Osteoblast (primary cell): ENCODE results near the gene AKT3. TPM values are rescaled to one million over a fixed set of nuclear protein-coding genes. Genes with fewer than 3 reads are reported as not detected.

ENCODE experiments used
- DNase-seq: peaks from one replicate; pipeline ENCODE4 v3.0.0; 2011; ENCODE audit warnings: low spot score, mixed read lengths; ENCODE audit not compliant: insufficient read length; ENCODE audit errors: missing footprints
- H2AFZ ChIP-seq: 2 replicates; pipeline ENCODE4 v1.6.0; 2011; ENCODE audit warnings: mild to moderate bottlenecking, low read length
- H3K27ac ChIP-seq: 2 replicates; pipeline ENCODE4 v1.5.1; 2011; ENCODE audit warnings: mild to moderate bottlenecking, low read depth, low read length, moderate library complexity
- H3K27me3 ChIP-seq: 2 replicates; pipeline ENCODE4 v1.6.0; 2012; ENCODE audit warnings: mild to moderate bottlenecking, control low read depth, inconsistent platforms, low read length, moderate library complexity; ENCODE audit not compliant: insufficient read depth
- H3K36me3 ChIP-seq: 2 replicates; pipeline ENCODE4 v1.5.1; 2011; ENCODE audit warnings: mild to moderate bottlenecking, low read length, control low read depth, moderate library complexity; ENCODE audit not compliant: insufficient read depth
- H3K4me1 ChIP-seq: 2 replicates; pipeline ENCODE4 v1.5.1; 2011; ENCODE audit warnings: mild to moderate bottlenecking, low read length, control low read depth, moderate library complexity; ENCODE audit not compliant: insufficient read depth
- H3K4me2 ChIP-seq: 2 replicates; pipeline ENCODE4 v1.6.0; 2011; ENCODE audit warnings: mild to moderate bottlenecking, low read length; ENCODE audit not compliant: insufficient read depth
- H3K4me3 ChIP-seq: fragments of 200-600 bp; sonication (generic); 3 replicates; pipeline ENCODE4 v1.5.1; 2012; ENCODE audit warnings: mild to moderate bottlenecking, low read length, inconsistent platforms; ENCODE audit not compliant: insufficient read depth
- H3K79me2 ChIP-seq: 2 replicates; pipeline ENCODE4 v1.6.0; 2012; ENCODE audit warnings: mild to moderate bottlenecking, low read length, control low read depth, inconsistent platforms; ENCODE audit not compliant: insufficient read depth
- H3K9me3 ChIP-seq: 2 replicates; pipeline ENCODE4 v1.5.1; 2011; ENCODE audit warnings: low read depth, low read length, control low read depth
- H4K20me1 ChIP-seq: 2 replicates; pipeline ENCODE4 v1.6.0; 2012; ENCODE audit warnings: mild to moderate bottlenecking, low read length, control low read depth; ENCODE audit not compliant: insufficient read depth
- total RNA-seq: library from RNA; depleted of rRNA; stranded (reverse); fragments of >200 nt; gene quantifications from 2 replicates; pipeline ENCODE4 v1.2.3, GENCODE V29; 2012
- TF ChIP-seq, protein P1 (sequence below): IDR thresholded peaks from 2 replicates; pipeline ENCODE4 v1.5.1; 2011; ENCODE audit warnings: mild to moderate bottlenecking, low read depth, low read length, moderate library complexity; ENCODE audit errors: extremely low read depth

Gene AKT3
- total RNA-seq, 1 donor = 38.7 TPM

DNA sequence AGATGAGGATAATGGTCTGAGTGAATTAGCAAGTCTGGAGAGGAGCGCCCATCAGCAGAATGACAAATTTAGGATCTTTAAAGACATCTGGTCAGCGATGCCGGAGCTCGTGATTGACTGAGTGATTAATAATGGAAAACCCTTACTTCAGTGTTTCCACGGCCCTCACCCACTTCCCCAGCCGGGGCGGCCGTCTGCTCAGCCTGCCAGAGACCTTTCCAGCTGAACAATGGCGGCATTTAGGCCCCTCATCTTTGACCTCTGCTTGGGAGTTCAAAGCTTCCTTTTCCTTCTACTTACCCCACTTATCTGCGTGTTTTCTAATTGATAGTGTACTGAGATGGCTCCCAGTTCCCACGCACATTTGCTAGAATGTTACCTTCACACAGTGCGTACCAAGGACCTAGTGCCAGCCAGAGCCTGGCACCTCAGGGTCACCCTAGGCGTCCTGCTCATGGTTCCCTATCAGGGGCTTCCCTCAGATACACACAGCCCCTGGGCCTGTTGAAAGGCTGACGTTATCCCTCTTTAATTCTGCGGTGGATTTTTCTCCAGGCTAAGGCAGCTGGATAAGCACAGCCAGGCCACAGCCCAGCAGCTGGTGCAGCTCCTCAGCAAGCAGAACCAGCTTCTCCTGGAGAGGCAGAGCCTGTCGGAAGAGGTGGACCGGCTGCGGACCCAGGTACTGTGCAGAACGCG lies 361.4 kb downstream of the AKT3 start:
- Histone ChIP-seq H2AFZ (no peak overlapping the region), H3K36me3 (peaks cover 3% of the 10 kb centered on the region), H3K9me3 (no peaks in the 10 kb centered on the region), H3K4me2 (no peak overlapping the region), H3K27ac (no peak overlapping the region), H4K20me1 (no peaks in the 10 kb centered on the region), H3K79me2 (no peaks in the 10 kb centered on the region), H3K27me3 (no peaks in the 10 kb centered on the region), H3K4me1 (peaks cover 20% of the 10 kb centered on the region), H3K4me3 (no peak overlapping the region)
- TF ChIP-seq, protein P1, sequence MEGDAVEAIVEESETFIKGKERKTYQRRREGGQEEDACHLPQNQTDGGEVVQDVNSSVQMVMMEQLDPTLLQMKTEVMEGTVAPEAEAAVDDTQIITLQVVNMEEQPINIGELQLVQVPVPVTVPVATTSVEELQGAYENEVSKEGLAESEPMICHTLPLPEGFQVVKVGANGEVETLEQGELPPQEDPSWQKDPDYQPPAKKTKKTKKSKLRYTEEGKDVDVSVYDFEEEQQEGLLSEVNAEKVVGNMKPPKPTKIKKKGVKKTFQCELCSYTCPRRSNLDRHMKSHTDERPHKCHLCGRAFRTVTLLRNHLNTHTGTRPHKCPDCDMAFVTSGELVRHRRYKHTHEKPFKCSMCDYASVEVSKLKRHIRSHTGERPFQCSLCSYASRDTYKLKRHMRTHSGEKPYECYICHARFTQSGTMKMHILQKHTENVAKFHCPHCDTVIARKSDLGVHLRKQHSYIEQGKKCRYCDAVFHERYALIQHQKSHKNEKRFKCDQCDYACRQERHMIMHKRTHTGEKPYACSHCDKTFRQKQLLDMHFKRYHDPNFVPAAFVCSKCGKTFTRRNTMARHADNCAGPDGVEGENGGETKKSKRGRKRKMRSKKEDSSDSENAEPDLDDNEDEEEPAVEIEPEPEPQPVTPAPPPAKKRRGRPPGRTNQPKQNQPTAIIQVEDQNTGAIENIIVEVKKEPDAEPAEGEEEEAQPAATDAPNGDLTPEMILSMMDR = no peak
- DNase-seq = no peak

- Histone ChIP-seq H3K4me2 (no peak overlapping the region), H3K9me3 (no peaks in the 10 kb centered on the region), H3K4me3 (no peak overlapping the region), H3K27ac (no peak overlapping the region), H3K27me3 (no peaks in the 10 kb centered on the region), H3K79me2 (no peaks in the 10 kb centered on the region), H3K36me3 (peaks cover 3% of the 10 kb centered on the region), H3K4me1 (peaks cover 16% of the 10 kb centered on the region), H4K20me1 (no peaks in the 10 kb centered on the region), H2AFZ (no peak overlapping the region)
- no peak for DNase-seq
- TF ChIP-seq, protein P1 = no peak
Measured at GRCh38 chr1:243487649-243488227, 362.3 kb downstream of the AKT3 start.

DNA sequence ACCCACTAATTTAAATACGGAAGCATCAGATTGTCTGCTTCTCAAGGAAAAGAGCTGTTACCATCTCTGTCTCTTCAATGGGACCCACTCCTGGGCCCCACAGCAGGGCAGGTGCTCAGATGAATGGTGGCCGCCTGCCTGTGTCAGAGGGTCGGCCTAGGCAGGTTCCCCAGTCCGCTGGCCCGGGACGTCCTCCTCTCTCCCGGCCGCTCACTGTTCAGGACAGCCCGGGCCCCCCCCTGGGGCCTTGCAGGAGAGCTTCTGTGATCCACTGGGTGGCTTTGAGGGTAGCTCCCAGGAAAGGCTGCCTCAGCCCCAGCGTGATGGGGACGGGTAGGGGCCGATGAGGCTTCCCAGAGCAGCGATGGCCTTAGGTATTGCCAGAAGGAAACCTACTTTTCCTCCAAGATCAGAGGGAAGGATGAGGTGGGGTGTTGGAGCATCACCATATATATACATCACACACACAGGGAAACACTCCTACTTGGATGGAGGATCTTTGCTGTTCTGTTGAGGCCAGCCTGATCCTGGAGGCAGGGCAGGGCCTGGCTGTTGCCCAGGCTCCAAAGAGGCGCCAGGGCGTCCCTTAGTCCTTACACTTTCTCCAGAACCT lies 362.9 kb downstream of the AKT3 start:
- Histone ChIP-seq H3K4me3 (no peak overlapping the region), H3K9me3 (no peaks in the 10 kb centered on the region), H3K4me1 (peaks cover 21% of the 10 kb centered on the region)

More for the DNA sequence above, 362.9 kb downstream of the AKT3 start:
- H3K4me2 ChIP-seq = no peak overlapping the region
- no peaks in the 10 kb centered on the region for H3K79me2 ChIP-seq
- TF ChIP-seq, protein P1 = no peak
- no peak overlapping the region for H3K27ac ChIP-seq
- H3K27me3 ChIP-seq = no peaks in the 10 kb centered on the region
- H3K36me3 ChIP-seq = peaks cover 3% of the 10 kb centered on the region
- no peak for DNase-seq
- no peaks in the 10 kb centered on the region for H4K20me1 ChIP-seq
- H2AFZ ChIP-seq = no peak overlapping the region
